SK-N-MC (cell line): Measurements from ENCODE around the gene C3orf70.

Experiments used
- DNase-seq: peaks from one replicate; pipeline ENCODE4 v3.0.0-alpha.2; 2011; ENCODE audit warnings: low read depth, low spot score
- H3K27ac ChIP-seq: fragments of 200-600 bp; sonication (generic); 2 replicates; pipeline ENCODE4 v1.5.1; 2016; ENCODE audit warnings: mixed run types
- H3K36me3 ChIP-seq: fragments of 200-600 bp; sonication (generic); 2 replicates; pipeline ENCODE4 v1.6.1; 2017; ENCODE audit warnings: antibody characterized with exemption, low read length, mixed read lengths; ENCODE audit not compliant: insufficient read depth
- H3K4me3 ChIP-seq: fragments of 200-600 bp; sonication (generic); 2 replicates; pipeline ENCODE4 v1.5.1; 2016
- H3K9ac ChIP-seq: fragments of 200-600 bp; sonication (generic); 2 replicates; pipeline ENCODE4 v1.8.0; 2017; ENCODE audit warnings: mixed run types, mixed read lengths; ENCODE audit not compliant: insufficient read length
- H3K9me3 ChIP-seq: fragments of 200-600 bp; sonication (generic); 2 replicates; pipeline ENCODE4 v1.6.1; 2017; ENCODE audit warnings: low read depth, mild to moderate bottlenecking, antibody characterized with exemption, low read length, moderate library complexity, mixed read lengths
- EZH2 ChIP-seq: fragments of 200-600 bp; sonication (generic); IDR thresholded peaks from one replicate; pipeline ENCODE4 v1.6.1; 2017; ENCODE audit warnings: antibody characterized with exemption
- FOXP2 ChIP-seq: optimal IDR thresholded peaks from 2 replicates; pipeline ENCODE3; 2011; ENCODE audit warnings: mild to moderate bottlenecking, moderate library complexity; ENCODE audit not compliant: insufficient read depth; ENCODE audit errors: extremely low read length, control extremely low read depth
- POLR2AphosphoS5 ChIP-seq: IDR thresholded peaks from 2 replicates; pipeline ENCODE4 v1.6.1; 2012; ENCODE audit warnings: mild to moderate bottlenecking, low read depth, low read length, borderline replicate concordance

Gene C3orf70

GRCh38 chr3:185087419-185087818 lies 65.4 kb downstream of the C3orf70 start:
- no peak for TF ChIP-seq EZH2
- Histone ChIP-seq H3K4me3 (no peak overlapping the region), H3K9me3 (no peaks in the 10 kb centered on the region), H3K27ac (no peak overlapping the region), H3K9ac (no peak overlapping the region), H3K36me3 (no peaks in the 10 kb centered on the region; the same call in 1 of the 2 replicates)
- no peak for DNase-seq

GRCh38 chr3:185084901-185085300 lies 68.0 kb downstream of the C3orf70 start:
- H3K27ac ChIP-seq, result no peak overlapping the region
- TF ChIP-seq POLR2AphosphoS5, result no peak
- TF ChIP-seq FOXP2, result no peak
- TF ChIP-seq EZH2, result no peak
- H3K9me3 ChIP-seq, result no peaks in the 10 kb centered on the region
- no peak overlapping the region for H3K9ac ChIP-seq
- H3K36me3 ChIP-seq, result no peaks in the 10 kb centered on the region; the same call in 1 of the 2 replicates
- DNase-seq, result no peak
- H3K4me3 ChIP-seq, result no peak overlapping the region

- Histone ChIP-seq H3K27ac (no peak overlapping the region), H3K4me3 (no peak overlapping the region), H3K9ac (no peak overlapping the region), H3K36me3 (no peaks in the 10 kb centered on the region; the same call in 1 of the 2 replicates), H3K9me3 (no peaks in the 10 kb centered on the region)
- TF ChIP-seq EZH2, result no peak
- TF ChIP-seq FOXP2, result no peak
- TF ChIP-seq POLR2AphosphoS5, result no peak
- DNase-seq, result no peak
These were observed 68.5 kb downstream of the C3orf70 start for GRCh38 chr3:185084402-185084801.

GRCh38 chr3:185082829-185083228 lies 70.0 kb downstream of the C3orf70 start:
- Histone ChIP-seq H3K9ac (no peak overlapping the region), H3K27ac (no peak overlapping the region), H3K4me3 (no peak overlapping the region), H3K36me3 (no peaks in the 10 kb centered on the region; the same call in 1 of the 2 replicates), H3K9me3 (no peaks in the 10 kb centered on the region)
- no peak for TF ChIP-seq FOXP2
- TF ChIP-seq EZH2, result no peak
- no peak for TF ChIP-seq POLR2AphosphoS5
- DNase-seq, result no peak

- Histone ChIP-seq H3K9me3 (no peaks in the 10 kb centered on the region), H3K36me3 (no peaks in the 10 kb centered on the region; the same call in 1 of the 2 replicates), H3K27ac (no peak overlapping the region), H3K4me3 (no peak overlapping the region), H3K9ac (no peak overlapping the region)
- no peak for TF ChIP-seq EZH2
- no peak for TF ChIP-seq FOXP2
- TF ChIP-seq POLR2AphosphoS5, result no peak
- DNase-seq, result no peak
These were observed 70.7 kb downstream of the C3orf70 start for GRCh38 chr3:185082149-185082548.

- Histone ChIP-seq H3K36me3 (no peaks in the 10 kb centered on the region; the same call in 1 of the 2 replicates), H3K9me3 (no peaks in the 10 kb centered on the region), H3K9ac (no peak overlapping the region), H3K4me3 (no peak overlapping the region), H3K27ac (no peak overlapping the region)
- TF ChIP-seq FOXP2 (no peak), POLR2AphosphoS5 (no peak), EZH2 (no peak)
- no peak for DNase-seq
These were observed 71.3 kb downstream of the C3orf70 start for GRCh38 chr3:185081521-185081920.

- Histone ChIP-seq H3K9ac (no peak overlapping the region), H3K36me3 (no peaks in the 10 kb centered on the region; the same call in 1 of the 2 replicates), H3K27ac (no peak overlapping the region), H3K4me3 (no peak overlapping the region), H3K9me3 (no peaks in the 10 kb centered on the region)
- DNase-seq, result no peak
- TF ChIP-seq POLR2AphosphoS5, result no peak
- TF ChIP-seq EZH2, result no peak
- TF ChIP-seq FOXP2, result no peak
These were observed 73.2 kb downstream of the C3orf70 start for GRCh38 chr3:185079625-185080024.

- H3K4me3 ChIP-seq, result no peak overlapping the region
- no peak for DNase-seq
- no peak overlapping the region for H3K27ac ChIP-seq
- no peaks in the 10 kb centered on the region for H3K9me3 ChIP-seq
- no peaks in the 10 kb centered on the region for H3K36me3 ChIP-seq
- no peak for TF ChIP-seq FOXP2
- no peak for TF ChIP-seq POLR2AphosphoS5
- no peak for TF ChIP-seq EZH2
- H3K9ac ChIP-seq, result no peak overlapping the region
These were observed 76.6 kb downstream of the C3orf70 start for GRCh38 chr3:185076219-185076618.

- H3K9me3 ChIP-seq, result no peaks in the 10 kb centered on the region
- H3K36me3 ChIP-seq, result no peaks in the 10 kb centered on the region
- no peak for TF ChIP-seq POLR2AphosphoS5
- no peak for TF ChIP-seq EZH2
- TF ChIP-seq FOXP2, result no peak
- no peak overlapping the region for H3K9ac ChIP-seq
- DNase-seq, result no peak
- H3K27ac ChIP-seq, result no peak overlapping the region
- no peak overlapping the region for H3K4me3 ChIP-seq
These were observed 77.3 kb downstream of the C3orf70 start for GRCh38 chr3:185075547-185075946.
